ENCODE results near the gene EARS2.

DNA sequence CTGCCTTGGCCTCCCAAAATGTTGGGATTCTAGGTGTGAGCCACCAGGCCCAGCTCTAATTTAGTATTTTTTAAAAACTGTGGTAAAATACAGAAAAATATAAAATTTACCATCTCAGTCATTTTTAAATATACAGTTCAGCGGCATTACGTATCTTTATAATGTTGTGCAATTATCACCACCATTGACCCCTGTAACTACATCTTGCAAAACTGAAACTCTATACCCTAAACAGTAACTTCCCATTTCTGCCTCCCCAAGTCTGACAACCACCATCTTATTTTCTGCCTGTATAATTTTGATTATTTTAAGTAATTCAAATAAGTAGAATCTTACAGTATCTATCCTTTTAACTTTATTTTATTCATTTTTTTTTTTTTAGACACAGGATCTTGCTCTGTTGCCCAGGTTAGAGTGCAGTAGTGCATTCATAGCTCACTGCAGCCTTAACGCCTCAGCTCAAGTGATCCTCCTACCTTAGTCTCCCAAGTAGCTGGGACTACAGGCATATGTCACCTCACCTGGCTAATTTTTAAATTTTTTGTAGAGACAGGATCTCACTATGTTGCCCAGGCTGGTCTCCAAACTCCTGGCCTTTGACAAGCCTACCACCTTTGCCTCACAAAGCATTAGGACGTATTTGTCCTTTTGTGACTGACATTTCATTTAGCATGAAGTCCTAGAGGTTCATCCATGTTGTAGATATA, 36.0 kb downstream of the EARS2 start:
- TF ChIP-seq, protein P1, sequence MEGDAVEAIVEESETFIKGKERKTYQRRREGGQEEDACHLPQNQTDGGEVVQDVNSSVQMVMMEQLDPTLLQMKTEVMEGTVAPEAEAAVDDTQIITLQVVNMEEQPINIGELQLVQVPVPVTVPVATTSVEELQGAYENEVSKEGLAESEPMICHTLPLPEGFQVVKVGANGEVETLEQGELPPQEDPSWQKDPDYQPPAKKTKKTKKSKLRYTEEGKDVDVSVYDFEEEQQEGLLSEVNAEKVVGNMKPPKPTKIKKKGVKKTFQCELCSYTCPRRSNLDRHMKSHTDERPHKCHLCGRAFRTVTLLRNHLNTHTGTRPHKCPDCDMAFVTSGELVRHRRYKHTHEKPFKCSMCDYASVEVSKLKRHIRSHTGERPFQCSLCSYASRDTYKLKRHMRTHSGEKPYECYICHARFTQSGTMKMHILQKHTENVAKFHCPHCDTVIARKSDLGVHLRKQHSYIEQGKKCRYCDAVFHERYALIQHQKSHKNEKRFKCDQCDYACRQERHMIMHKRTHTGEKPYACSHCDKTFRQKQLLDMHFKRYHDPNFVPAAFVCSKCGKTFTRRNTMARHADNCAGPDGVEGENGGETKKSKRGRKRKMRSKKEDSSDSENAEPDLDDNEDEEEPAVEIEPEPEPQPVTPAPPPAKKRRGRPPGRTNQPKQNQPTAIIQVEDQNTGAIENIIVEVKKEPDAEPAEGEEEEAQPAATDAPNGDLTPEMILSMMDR (IDR thresholded peaks at IDR 0.05), result no peak
- TF ChIP-seq POLR2A (IDR thresholded peaks at IDR 0.05), result no peak

Data from ovary (tissue), 3 donors.